NCI-H1417 (cell line): ENCODE results near the gene FXYD4.
"Not testable (repeated sequence)": the region's sequence is repeated elsewhere in the genome, so short reads cannot be mapped to it uniquely, and the experiment has no call there.

ENCODE experiments used
- DNase-seq, 3 experiments: peaks; one replicate each; lab custom pipeline; 2025; lab: John Stamatoyannopoulos, UW

FXYD4 gene

DNA sequence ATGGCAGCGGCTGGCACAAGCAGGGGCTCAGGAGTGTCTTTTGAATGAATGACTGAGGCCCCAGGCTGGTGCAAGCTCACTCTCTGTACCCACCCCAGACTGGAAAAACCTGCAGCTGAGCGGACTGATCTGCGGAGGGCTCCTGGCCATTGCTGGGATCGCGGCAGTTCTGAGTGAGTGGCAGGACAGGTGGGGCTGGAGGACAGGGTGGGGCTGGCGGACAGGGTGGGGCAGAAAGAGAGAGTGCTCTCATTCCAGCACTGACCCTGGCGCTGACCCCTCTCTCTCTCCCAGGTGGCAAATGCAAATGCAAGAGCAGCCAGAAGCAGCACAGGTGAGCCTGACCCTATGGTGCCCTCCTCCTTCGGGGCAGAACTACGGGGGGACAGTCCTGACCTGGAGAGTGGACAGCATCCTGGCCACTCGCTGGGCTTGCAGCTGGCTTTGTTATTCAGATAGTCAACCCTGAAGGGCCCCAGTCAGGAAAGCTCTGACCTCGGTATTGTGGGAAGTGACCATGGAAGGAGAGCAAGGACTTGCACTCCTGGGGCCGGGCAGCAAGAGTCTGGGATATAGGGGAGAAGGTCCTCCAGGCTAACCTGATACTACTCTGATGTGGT, 4.1 kb downstream of the FXYD4 start:
- DNase-seq, result no peak

DNA sequence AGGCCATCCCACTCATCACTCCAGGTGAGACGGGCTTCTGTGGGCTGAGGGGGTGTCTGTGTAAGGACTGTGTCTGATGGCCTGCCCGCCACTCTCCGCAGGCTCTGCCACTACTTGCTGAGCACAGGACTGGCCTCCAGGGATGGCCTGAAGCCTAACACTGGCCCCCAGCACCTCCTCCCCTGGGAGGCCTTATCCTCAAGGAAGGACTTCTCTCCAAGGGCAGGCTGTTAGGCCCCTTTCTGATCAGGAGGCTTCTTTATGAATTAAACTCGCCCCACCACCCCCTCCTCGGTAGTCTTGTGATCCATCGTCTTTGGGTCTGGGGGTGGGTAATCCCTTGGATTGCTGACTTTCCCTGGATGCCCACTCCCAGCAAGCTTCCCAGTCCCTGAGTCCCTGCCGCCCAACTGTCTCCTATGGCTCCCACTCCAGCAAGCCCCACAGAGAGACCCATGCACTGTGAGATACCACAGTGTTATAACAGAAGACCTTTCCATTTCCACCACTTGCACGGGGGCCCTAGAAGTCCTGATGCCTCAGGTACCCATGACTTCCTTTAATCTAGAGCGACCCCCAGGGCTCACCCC, 4.7 kb downstream of the FXYD4 start:
- DNase-seq, result no peak

DNA sequence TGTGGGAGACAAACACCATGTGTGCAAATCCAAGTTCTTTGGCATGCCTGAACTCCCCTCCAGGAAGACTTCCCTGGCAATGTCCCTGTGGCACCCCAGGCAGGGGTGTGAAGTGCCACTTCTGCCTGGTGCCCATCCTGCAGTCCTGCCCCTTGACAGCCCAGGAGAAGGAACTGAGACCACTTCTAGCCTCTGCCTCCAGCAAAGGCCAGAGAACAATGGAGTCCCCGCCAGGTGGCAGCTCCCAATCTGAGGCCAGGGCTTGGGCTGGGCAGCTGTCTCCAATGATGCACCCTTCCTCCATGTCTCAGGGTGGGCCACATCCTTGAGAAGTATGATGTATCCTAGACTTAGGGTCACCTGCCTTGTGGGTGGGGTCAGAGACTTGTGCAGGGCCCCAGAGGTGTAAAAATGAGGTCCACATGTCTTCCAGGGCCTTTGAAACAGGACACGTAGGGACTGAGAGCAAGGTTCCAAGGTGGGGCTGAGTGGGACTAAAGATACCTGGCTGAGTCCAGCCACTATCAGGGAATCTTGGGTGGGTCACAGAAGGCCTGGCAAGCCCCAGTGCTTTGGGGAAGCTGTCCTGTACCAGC, 5.5 kb downstream of the FXYD4 start:
- DNase-seq, result no peak

DNA sequence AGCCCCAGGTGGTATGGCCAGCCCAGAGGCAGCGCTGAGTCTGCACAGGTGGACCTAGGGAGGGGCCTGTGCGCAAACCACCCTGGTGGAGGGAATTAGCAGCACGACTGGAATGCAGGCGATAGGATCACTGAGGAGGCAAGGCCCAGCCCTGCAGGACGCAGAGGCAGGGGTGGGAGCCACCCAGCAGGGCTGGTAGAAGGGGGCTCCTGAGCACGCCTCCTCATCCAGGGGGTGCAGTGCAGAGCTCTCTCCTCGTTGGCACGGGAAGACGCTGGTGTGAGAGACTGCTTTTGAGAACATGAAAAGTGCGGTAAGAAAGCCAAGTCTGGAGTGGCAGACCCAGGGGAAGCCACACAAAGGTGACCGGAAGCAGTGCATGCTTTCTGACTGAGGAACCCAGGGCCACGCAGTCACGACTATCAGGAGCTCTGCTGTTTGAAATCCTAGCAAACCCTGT, 6.0 kb downstream of the FXYD4 start:
- DNase-seq, result no peak

DNA sequence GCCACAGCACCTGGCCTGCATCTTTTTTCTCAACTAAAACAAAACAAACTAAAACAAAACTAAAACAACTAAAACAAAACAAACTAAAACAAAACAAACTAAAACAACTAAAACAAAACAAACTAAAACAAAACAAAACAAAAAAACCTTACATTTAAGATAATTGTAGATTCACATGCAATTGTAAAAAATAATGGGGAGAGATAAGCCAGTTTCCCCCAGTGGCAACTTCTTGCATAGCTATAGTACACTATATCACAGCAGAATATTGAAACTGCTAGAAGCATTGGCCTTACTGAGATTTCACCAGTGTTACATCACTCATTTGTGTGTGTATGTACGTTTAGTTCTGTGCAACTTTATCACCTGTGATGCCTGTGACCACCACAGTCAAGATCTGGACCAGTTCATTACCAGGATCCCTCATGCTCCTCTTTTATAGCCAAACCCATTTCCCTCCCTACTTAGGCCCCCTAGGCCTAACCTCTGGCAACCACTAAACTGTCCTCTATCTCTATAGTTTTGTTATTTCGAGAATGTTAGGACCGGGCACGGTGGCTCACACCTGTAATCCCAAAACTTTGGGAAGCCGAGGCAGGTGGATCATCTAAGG, 9.3 kb downstream of the FXYD4 start:
- no peak for DNase-seq

DNA sequence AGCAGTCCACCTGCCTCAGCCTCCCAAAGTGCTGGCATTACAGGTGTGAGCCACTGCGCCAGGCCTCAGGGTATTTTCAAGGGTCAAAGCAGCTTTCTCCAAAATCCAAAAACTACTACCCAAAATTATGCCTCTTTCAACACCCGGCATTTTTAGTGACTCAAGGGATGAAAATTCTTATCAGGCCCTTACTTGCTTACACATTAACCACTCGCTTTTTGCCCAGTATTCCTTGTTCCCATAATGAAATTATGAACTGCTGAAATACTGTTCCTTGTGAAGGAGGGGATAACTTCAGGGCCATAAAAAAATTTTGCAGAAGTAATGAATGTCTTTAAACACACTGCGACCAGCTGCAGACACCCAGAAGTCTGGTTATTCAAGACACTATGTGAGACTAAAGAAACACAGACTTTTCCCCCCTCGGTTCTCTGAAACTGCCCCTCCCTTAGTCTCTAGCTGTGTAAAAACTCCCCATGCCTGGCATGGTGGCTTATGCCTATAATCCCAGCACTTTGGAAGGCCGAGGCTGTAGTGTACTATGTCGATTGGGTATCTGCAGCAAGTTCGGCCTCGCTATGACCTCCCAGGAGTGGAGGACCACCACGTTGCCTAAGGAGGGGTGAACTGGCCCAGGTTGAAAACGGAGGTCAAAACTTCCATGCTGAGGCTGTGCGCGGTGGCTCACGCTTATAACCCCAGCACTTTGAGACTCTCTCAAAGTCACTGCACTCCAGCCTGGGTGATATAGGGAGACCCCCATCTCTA, 12.0 kb downstream of the FXYD4 start:
- no peak for DNase-seq

DNA sequence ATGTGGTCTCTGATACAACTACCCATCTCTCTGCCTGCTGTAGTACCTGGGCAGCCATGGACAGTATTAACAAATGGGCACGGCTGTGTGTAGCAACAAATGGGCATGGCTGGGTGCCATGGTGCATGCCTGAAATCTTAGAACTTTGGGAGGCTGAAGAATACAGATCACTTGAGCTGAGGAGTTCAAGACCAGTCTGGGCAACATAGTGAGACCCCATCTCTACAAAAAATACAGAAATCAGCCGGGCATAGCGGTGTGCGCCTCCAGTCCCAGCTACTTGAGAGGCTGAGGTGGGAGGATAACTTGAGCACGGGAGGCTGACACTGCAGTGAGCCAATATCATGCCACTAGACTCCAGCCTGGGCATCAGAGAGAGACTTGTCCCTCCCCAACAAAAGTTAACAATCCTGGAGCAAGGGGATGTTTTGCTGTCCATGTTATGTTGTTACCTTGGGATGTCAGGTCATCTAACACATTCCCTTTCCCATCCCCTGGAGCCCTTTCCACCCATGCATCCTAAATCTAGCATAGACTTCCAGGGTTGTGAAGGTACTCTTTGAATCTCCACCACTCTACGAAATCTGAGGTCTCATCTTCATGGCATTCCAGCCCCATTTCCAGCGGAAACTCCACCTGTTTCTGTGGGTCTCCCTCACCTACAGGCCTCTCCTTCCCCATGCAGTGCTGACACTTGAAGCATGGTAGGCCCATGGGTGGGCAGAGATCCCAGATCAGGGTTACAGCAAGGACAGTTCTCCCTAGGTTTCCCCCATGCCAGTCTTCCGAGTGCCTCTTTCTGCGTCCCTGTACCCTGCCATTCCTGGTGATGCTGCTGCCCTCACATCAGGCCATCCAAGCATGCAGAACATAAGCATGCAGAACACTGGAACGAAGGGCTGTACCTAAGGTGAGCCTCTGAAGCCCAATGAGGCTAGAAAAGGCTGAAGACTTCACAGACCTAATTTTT, 13.1 kb downstream of the FXYD4 start:
- no peak for DNase-seq

DNA sequence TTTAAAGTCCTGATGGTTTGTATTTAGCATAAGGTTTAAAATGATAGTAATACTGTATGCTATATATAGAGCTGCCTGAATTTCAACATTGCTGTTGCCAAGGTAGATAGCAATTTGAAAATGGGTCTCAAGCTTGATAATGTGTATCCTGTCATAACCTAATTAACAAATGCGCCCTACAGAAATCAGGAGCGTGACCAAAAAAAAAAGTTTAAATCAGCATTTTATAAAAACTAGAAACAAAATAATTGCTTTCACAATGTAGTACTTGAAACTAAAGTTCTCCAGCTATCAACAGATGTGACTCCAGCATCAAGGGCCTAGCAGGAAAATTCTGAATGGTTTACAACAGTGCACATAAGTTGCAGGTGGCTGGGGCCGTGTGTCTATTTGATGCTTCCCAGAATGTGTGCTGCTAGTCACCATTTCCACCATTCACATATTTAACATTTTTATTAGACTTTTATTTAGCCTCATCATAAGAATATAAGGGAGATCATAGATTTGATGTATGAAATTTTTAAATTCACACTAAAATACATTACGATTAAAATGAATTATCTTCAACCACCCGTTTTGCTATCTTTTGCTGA, 14.1 kb downstream of the FXYD4 start:
- no peak for DNase-seq

DNA sequence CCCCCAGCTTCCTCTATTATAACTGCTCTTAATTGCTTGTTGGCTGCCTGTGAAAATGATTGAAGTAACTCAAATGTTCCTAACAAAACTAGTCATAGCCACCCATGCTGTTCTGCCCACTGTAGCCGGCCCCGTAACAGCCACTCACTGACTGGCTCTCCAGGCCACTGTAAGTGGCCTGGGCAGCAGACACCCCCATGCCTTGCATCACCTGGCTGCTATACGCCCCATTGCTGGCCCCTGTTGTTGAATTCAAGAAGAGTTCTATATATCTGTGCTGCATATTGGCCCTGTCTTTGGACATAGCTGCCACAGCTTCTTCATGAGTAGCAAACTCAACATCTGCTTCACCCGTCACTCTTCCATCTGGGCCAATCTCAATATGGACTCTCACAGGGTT, 15.1 kb downstream of the FXYD4 start:
- peak in 1 of 3 experiments; percentile 33 for DNase-seq

DNA sequence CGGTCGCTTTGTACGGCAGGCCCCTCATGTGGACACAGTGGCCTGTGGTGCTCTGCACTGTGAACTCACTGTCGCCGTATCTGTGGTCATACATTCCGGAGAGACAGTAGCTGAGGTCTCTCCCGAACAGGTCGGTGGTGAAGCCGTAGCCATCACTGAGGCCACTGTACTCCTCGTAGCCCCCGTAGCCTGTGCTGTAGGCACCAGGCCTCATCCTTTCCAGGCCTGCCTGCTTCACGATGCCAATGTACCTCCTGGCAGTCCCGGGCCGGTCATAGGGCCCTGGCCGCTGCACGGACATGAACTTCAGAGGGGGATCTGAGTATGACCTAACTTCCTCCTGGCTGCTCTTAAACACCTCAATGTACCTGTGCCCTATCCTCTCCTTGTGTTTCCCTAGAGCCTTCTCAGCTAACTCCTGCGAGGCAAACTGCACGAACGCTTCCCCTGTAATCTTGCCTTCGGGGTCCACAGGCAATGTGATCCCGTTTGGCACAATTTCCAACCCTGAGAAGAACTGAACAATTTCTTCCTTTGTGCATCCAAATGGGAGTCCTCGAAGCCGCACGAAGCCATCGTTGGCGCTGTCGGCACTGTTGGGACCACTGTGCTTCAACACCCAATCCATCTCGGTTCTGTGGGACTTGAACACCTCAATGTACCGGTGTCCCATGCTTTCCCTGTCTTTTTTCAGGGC, 15.7 kb downstream of the FXYD4 start:
- peak in 1 of 3 experiments; percentile 13 for DNase-seq

DNA sequence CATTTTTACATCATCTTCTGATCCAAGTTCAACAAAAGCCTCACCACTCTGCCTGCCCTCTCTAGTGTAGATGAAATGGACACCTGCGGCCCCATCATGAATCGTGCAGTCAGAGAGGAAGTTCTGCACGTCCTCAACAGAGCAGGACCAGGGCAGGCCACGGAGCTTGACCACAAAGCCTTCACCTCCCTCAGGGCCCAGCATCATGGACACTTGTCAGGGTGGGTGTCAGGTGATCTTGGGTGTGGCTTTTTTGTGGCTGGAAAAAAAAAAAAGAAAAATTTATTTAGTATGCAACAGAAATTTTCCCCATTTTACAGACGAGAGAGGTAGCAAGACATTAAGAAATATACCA, 16.2 kb downstream of the FXYD4 start:
- DNase-seq, result no peak

DNA sequence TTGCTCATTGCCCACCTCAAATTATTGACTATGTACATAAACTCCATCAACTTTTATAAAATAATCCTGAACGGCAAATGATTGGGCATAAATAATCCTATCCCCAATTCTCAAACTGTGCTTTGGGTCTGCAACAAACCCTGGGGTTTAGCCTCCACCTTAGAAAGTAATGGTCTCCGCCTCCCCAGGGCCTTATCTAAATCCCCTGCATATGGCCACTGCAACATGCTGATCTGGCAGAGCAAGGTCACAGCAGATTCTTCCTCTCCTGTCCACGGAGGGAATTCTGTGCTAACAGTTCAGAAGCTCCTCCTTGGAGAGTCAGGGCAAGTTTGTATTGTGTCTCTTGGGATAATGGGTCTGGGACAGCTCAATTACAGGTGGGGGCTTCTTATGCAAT, 18.4 kb downstream of the FXYD4 start:
- DNase-seq, result no peak

DNA sequence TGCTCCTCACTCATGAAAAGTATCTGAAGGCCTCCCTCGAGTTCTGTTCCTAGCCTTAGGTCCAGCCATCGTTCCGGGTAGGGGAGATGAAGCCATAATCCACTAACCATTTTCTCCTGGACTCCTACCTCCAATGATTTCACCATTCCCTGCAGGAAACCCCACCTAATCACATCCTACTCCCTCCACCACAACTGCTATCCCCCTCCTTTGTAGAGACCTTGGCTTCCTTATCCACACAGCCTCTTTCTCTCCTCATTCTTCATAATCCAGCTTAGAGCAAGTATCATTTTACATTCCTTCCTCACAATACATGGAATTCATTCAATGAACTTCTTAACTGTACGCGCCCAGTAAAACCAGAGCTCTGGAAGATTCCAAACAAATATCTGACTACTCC, 18.9 kb downstream of the FXYD4 start:
- no peak for DNase-seq

DNA sequence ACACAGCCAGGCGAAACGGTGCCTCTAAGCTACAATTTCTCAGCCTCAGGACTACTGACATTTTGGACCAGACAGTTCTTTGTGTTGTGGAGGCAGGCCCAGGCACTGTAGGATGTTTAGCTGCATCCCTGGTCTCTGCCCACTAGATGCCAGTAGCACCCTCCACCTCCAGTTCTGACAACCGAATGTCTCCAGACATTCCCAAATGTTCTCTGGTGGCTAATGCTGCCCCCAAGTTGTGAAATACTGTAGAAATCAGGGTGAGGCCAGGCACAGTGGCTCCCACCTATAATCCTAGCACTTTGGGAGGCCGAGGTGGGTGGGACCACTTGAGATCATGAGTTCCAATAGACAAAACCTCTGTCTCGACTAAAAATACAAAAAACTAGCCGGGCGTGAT, 19.3 kb downstream of the FXYD4 start:
- peak in 1 of 3 experiments; percentile 7 for DNase-seq

DNA sequence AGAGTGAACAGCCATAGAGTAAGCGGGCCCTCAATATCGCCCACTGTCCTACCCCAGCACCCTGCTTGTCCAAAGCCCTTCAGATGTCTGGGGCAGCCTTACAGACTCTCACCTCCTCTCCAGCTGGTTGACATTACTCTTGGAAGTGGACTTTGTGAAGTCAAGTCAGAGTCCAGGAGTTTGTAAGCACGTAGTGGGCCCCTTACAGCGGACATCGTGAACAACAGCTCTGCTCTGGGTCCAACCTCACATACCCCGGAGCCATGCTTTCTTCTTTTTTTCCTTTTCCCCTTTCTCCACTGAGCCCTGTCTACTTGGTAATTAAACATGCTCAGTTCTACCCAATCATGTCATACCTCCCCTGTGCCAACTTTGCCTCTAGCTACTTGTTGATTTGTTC, 20.1 kb downstream of the FXYD4 start:
- DNase-seq, result no peak

DNA sequence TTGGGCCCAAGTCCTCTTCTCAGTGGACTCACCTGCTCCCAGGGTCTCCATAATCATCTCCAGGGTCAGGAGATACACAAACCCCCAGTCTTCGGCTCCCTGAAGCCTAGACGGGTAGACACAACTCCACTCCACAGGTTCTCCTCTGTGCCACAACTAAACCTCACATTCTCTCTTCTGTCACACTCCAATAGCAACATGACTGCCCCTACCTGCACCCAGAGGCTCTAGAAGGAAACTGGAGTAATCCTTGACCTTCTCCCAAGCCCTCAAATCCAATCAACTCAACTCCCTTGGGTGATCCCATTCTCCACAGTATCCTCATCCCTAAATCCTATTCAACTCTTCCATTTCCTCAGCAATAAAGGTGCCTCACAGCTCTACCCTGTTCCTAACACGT, 21.3 kb downstream of the FXYD4 start:
- no peak for DNase-seq

DNA sequence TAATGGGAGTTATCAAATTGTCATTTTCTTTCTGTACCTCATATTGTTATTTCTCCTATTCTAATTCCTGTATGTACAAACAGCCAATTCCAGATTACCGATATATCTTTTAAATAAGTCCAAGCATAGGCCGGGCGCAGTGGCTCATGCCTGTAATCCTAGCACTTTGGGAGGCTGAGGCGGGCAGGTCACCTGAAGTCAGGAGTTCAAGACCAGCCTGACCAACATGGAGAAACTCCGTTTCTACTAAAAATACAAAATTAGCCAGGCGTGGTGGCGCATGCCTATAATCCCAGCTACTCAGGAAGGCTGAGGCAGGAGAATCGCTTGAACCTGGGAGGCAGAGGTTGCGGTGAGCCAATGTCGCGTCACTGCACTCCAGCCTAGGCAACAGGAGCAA, 21.8 kb downstream of the FXYD4 start:
- not testable (repeated sequence) for DNase-seq

DNA sequence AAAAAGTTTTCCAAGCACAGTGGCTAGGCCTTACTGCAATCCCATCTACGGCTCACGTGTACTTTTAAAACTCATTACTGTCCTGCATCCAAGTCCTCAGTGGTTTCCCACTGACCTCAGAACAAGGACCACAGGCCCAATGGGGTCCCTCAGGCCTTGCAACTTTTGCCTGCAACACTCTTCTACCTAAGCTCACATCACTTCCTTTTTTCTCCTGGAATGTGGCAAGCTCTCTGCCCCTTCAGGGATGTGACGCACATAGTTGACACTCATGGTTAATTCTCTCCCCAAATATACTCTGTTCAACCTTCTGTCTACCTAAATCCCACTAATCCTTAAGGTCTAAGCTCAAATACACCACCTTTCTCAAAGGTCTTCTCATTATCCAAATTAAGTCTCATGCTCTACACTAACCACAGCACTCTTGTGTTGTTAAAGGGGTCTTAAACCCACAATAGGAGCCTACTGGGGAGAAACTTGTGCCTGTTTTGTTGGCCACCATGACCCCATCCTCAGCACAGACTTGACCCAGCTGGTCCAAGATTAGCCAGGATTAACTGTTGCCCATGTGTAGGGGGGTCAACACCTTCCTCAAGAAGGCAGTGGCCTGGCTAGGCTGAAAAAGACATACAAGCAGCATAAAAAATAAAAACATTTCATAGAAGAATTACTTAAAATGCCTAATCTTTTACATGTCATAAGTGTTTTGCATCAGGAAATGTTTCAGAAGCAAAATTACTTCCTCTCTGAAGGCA, 22.3 kb downstream of the FXYD4 start:
- DNase-seq, result no peak

DNA sequence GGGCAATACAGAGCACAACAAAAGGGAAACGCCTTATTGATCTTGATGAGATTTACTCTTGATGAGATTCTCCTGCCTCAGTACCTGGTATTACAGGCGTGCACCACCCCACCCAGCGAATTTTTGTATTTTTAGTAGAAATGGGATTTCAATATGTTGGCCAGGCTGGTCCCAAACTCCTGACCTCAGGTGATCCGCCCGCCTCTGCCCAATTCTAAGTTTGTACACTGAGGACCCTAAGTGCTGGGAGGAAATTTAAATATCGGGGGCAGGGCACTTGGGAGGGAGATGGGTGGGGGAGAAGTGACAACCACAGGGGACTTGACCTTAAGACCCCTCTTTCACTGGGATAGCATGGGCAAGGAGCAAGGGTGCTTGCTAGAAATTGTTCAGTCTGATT, 23.4 kb downstream of the FXYD4 start:
- DNase-seq, result no peak
